Raji (cell line): ENCODE results near the gene PLEKHS1.

Experiments
- POLR2A ChIP-seq: IDR thresholded peaks from 2 replicates; pipeline ENCODE4 v1.6.1; 2011; ENCODE audit warnings: low read depth, low read length, control low read depth; ENCODE audit not compliant: insufficient read depth

PLEKHS1 gene

GRCh38 chr10:113732160-113732881, 19.2 kb upstream of the PLEKHS1 start:
- no peak for TF ChIP-seq POLR2A

GRCh38 chr10:113732966-113733365, 18.5 kb upstream of the PLEKHS1 start:
- TF ChIP-seq POLR2A, result no peak

GRCh38 chr10:113733635-113734034, 17.8 kb upstream of the PLEKHS1 start:
- no peak for TF ChIP-seq POLR2A

GRCh38 chr10:113735913-113736312, 15.6 kb upstream of the PLEKHS1 start:
- TF ChIP-seq POLR2A, result no peak

GRCh38 chr10:113736576-113736975, 14.9 kb upstream of the PLEKHS1 start:
- TF ChIP-seq POLR2A, result no peak

GRCh38 chr10:113739031-113739430, 12.5 kb upstream of the PLEKHS1 start:
- no peak for TF ChIP-seq POLR2A

- no peak for TF ChIP-seq POLR2A
Measured at GRCh38 chr10:113739577-113739976, 11.9 kb upstream of the PLEKHS1 start.

- TF ChIP-seq POLR2A, result no peak
Measured at GRCh38 chr10:113740850-113741249, 10.6 kb upstream of the PLEKHS1 start.

- TF ChIP-seq POLR2A, result no peak
Measured at GRCh38 chr10:113742466-113742865, 9.0 kb upstream of the PLEKHS1 start.

- TF ChIP-seq POLR2A, result no peak
Measured at GRCh38 chr10:113743594-113743993, 7.9 kb upstream of the PLEKHS1 start.

- TF ChIP-seq POLR2A, result no peak
Measured at GRCh38 chr10:113745374-113745773, 6.1 kb upstream of the PLEKHS1 start.

GRCh38 chr10:113746217-113746957, 5.1 kb upstream of the PLEKHS1 start:
- TF ChIP-seq POLR2A, result no peak

GRCh38 chr10:113752553-113752952, 1.1 kb downstream of the PLEKHS1 start:
- TF ChIP-seq POLR2A, result no peak

GRCh38 chr10:113753020-113753692, 1.7 kb downstream of the PLEKHS1 start:
- TF ChIP-seq POLR2A, result no peak

- no peak for TF ChIP-seq POLR2A
Measured at GRCh38 chr10:113754125-113754524, 2.6 kb downstream of the PLEKHS1 start.

- TF ChIP-seq POLR2A, result no peak
Measured at GRCh38 chr10:113754768-113755167, 3.3 kb downstream of the PLEKHS1 start.
